OCI-LY3 (cell line): Measurements from ENCODE around the gene CEP85L.

Experiments
- H2AFZ ChIP-seq: fragments of 200-600, 300-600 bp; shearing (Covaris generic); 2 replicates; pipeline ENCODE4 v1.6.0; 2014; ENCODE audit warnings: antibody characterized with exemption, low read depth, low read length
- H3K27ac ChIP-seq: fragments of 200-600, 300-600 bp; sonication (generic); 2 replicates; pipeline ENCODE4 v1.5.1; 2014; ENCODE audit warnings: mild to moderate bottlenecking, low read length, moderate library complexity, mixed read lengths
- H3K27me3 ChIP-seq: fragments of 200-600, 300-600 bp; sonication (generic); 2 replicates; pipeline ENCODE4 v1.6.1; 2014; ENCODE audit warnings: low read depth, low read length, mixed read lengths
- H3K36me3 ChIP-seq: fragments of 200-600, 300-600 bp; sonication (generic); replicated peaks from 2 replicates; pipeline ENCODE3; 2014; ENCODE audit warnings: low read depth, low read length, mixed read lengths
- H3K4me1 ChIP-seq: fragments of 300-600, 200-600 bp; sonication (generic); 2 replicates; pipeline ENCODE4 v1.6.1; 2014; ENCODE audit warnings: low read length, mixed read lengths
- H3K4me2 ChIP-seq: fragments of 200-600, 300-600 bp; sonication (generic); 2 replicates; pipeline ENCODE4 v1.6.1; 2014; ENCODE audit warnings: low read length, mixed read lengths
- H3K4me3 ChIP-seq: fragments of 300-600, 200-600 bp; sonication (generic); 2 replicates; pipeline ENCODE4 v1.5.1; 2014; ENCODE audit warnings: antibody characterized with exemption, mild to moderate bottlenecking, low read length, moderate library complexity
- H3K79me2 ChIP-seq: fragments of 300-600, 200-600 bp; shearing (Covaris generic); 2 replicates; pipeline ENCODE4 v1.6.1; 2014; ENCODE audit warnings: mild to moderate bottlenecking, low read length, mixed read lengths
- H3K9ac ChIP-seq: fragments of 300-600, 200-600 bp; shearing (Covaris generic); 2 replicates; pipeline ENCODE4 v1.6.0; 2014; ENCODE audit warnings: mild to moderate bottlenecking, low read length, moderate library complexity
- H3K9me3 ChIP-seq: fragments of 200-600, 300-600 bp; shearing (Covaris generic); 2 replicates; pipeline ENCODE4 v1.6.1; 2014; ENCODE audit warnings: low read length, mixed read lengths; ENCODE audit not compliant: insufficient read depth
- H4K20me1 ChIP-seq: fragments of 200-600, 300-600 bp; sonication (generic); 2 replicates; pipeline ENCODE4 v1.6.1; 2016; ENCODE audit warnings: low read length, mixed read lengths; ENCODE audit not compliant: insufficient read depth
- CTCF ChIP-seq: fragments of 200-600, 300-600 bp; sonication (generic); IDR thresholded peaks from 2 replicates; pipeline ENCODE4 v1.5.1; 2014; ENCODE audit warnings: antibody characterized with exemption, low read length, low read depth
- EZH2phosphoT487 ChIP-seq: fragments of 200-600 bp; shearing (Covaris generic); IDR thresholded peaks from 2 replicates; pipeline ENCODE4 v1.6.1; 2018; ENCODE audit warnings: antibody characterized with exemption, mixed run types, low read depth

The CEP85L gene

DNA sequence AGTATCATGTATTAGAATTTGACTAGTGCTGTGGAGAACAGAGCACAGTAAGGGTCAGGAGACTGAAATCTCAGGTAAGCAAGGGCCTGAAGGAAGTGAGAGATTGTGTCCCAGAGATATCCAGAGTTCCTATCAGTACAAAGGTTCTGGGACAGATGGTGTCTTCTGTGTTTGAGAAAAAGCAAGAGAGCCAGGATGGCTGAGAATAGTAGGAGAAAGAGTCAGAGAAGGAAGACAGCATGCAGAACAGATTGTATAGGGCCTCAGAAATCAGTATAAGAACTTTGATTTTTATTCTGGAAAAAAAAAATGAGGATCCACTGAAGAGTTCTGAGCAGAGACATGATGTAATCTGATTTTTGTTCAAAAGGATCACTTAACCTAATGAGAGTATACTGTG is 178.1 kb downstream of the CEP85L start:
- TF ChIP-seq EZH2phosphoT487 (no peak), CTCF (no peak)

GRCh38 chr6:118469468-118469867 is 181.9 kb downstream of the CEP85L start:
- Histone ChIP-seq H2AFZ (no peak overlapping the region), H3K27me3 (no peaks in the 10 kb centered on the region), H3K9me3 (no peaks in the 10 kb centered on the region), H3K36me3 (no peaks in the 10 kb centered on the region), H3K4me1 (no peaks in the 10 kb centered on the region), H3K79me2 (no peaks in the 10 kb centered on the region), H3K9ac (no peak overlapping the region), H3K4me3 (no peak overlapping the region), H3K27ac (no peak overlapping the region), H3K4me2 (no peak overlapping the region), H4K20me1 (no peaks in the 10 kb centered on the region)
- TF ChIP-seq CTCF, result no peak
- no peak for TF ChIP-seq EZH2phosphoT487

More for the DNA sequence above, 178.1 kb downstream of the CEP85L start:
- Histone ChIP-seq H3K36me3 (no peaks in the 10 kb centered on the region), H3K4me1 (no peaks in the 10 kb centered on the region), H2AFZ (no peak overlapping the region), H3K27ac (no peak overlapping the region), H3K79me2 (no peaks in the 10 kb centered on the region), H3K9me3 (no peaks in the 10 kb centered on the region), H4K20me1 (no peaks in the 10 kb centered on the region), H3K4me3 (no peak overlapping the region), H3K27me3 (no peaks in the 10 kb centered on the region), H3K4me2 (no peak overlapping the region), H3K9ac (no peak overlapping the region)

DNA sequence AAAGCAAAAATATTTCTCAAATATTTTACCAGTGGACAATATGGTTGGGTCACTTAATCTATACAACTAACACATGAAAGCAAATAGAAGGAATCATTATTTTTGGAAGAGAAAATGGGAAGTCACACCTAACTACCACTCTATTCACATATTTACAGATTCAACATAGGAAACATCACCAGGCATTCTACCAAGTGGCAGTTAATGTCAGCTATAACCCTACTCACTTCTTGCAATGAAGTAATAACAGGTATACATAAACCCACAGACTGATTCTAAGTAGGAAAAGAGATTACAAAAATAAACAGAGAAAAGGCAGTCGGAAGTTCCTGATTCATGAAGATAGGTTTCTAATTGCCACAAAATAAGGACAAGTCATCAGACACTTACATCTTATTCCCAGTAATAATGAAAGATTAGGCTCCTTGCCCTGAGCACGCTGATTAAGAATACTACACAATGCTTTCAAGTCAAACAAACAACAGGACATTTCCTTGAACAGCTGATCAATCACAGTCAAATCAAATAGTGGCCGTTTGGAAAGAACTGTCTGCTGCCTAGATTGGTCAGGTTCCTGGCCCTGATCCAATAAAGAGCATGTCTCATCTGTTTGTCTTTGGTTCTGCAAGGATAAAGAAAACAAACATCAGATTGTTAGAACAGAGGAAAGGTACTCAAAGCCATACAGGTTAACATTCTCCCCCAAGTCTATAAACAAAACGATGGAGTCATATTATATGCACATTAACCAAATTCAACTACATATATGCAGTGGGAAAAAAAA is 182.5 kb downstream of the CEP85L start:
- H3K79me2 ChIP-seq, result no peaks in the 10 kb centered on the region
- H3K36me3 ChIP-seq, result no peaks in the 10 kb centered on the region
- H3K27me3 ChIP-seq, result no peaks in the 10 kb centered on the region
- H2AFZ ChIP-seq, result no peak overlapping the region
- H3K4me1 ChIP-seq, result no peaks in the 10 kb centered on the region
- no peak overlapping the region for H3K4me2 ChIP-seq
- H4K20me1 ChIP-seq, result no peaks in the 10 kb centered on the region
- H3K9me3 ChIP-seq, result no peaks in the 10 kb centered on the region
- no peak for TF ChIP-seq EZH2phosphoT487
- TF ChIP-seq CTCF, result no peak
- no peak overlapping the region for H3K27ac ChIP-seq
- H3K4me3 ChIP-seq, result no peak overlapping the region
- H3K9ac ChIP-seq, result no peak overlapping the region

DNA sequence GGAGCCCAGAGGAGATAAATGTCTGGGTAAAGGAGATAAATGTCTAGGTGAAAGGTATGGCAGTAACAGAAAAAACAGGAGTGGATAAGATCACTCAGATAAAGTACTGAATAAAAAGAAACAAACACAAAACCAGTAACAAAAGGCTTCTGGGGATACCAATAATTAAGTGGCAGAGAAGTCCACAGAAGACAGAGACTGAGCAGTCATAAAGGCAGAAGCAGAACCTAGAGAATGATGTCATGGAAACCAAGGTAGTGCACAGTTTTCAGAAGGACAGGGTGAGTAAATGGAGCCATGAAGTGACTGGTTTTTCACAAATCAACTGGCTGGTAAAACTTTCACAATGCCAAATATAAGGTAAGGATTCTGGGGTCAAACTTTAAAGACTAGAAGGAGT is 184.2 kb downstream of the CEP85L start:
- H4K20me1 ChIP-seq, result no peaks in the 10 kb centered on the region
- H3K4me1 ChIP-seq, result no peaks in the 10 kb centered on the region
- H3K27ac ChIP-seq, result no peak overlapping the region
- no peaks in the 10 kb centered on the region for H3K36me3 ChIP-seq
- no peak for TF ChIP-seq EZH2phosphoT487
- no peak for TF ChIP-seq CTCF
- no peak overlapping the region for H3K4me2 ChIP-seq
- H3K79me2 ChIP-seq, result no peaks in the 10 kb centered on the region
- no peaks in the 10 kb centered on the region for H3K27me3 ChIP-seq
- no peak overlapping the region for H3K4me3 ChIP-seq
- H2AFZ ChIP-seq, result no peak overlapping the region
- no peaks in the 10 kb centered on the region for H3K9me3 ChIP-seq
- no peak overlapping the region for H3K9ac ChIP-seq
